Panc1 (cell line): ENCODE data around the gene DGCR6L. TPM values are rescaled to one million over a fixed set of nuclear protein-coding genes. Genes with fewer than 3 reads are reported as not detected.
"Not testable (repeated sequence)": the region's sequence is repeated elsewhere in the genome, so short reads cannot be mapped to it uniquely, and the experiment has no call there.

Experiments
- ATAC-seq: fragments of 200-7000 bp; cut with Tn5 transposase; 2 replicates; pipeline ENCODE4 v1.9.1; 2020; ENCODE audit warnings: mild to moderate bottlenecking, moderate library complexity
- BruUV-seq: library from RNA; stranded (reverse); fragments of 400-500 nt; replicated peaks from 2 replicates; lab custom pipeline; 2021; lab: Mats Ljungman, UMichigan
- CTCF ChIA-PET: fragments of 300-600 bp; sonication (Branson Sonifier 250); formaldehyde crosslinking; loops from one replicate; lab custom pipeline; 2022; ENCODE audit warnings: antibody characterized with exemption; lab: Charles Lee
- POLR2A ChIA-PET: fragments of 300-600 bp; sonication (Branson Sonifier 250); formaldehyde crosslinking; loops from one replicate; lab custom pipeline; 2022; ENCODE audit warnings: antibody characterized with exemption; lab: Charles Lee
- DNase-seq: peaks from one replicate; pipeline ENCODE4 v3.0.0-alpha.2; 2010; ENCODE audit warnings: low read depth, low spot score
- H3K27ac ChIP-seq: 2 replicates; pipeline ENCODE4 v1.5.1; 2011; ENCODE audit warnings: mild to moderate bottlenecking, low read length, inconsistent platforms
- H3K27me3 ChIP-seq: fragments of 200-500 bp; sonication (Bioruptor generic); 2 replicates; pipeline ENCODE4 v1.6.0; 2014; ENCODE audit warnings: low read length, inconsistent platforms; ENCODE audit not compliant: control insufficient read depth, insufficient read depth
- H3K36me3 ChIP-seq: fragments of 200-500 bp; sonication (Bioruptor generic); 2 replicates; pipeline ENCODE4 v1.5.1; 2014; ENCODE audit warnings: inconsistent platforms, mild to moderate bottlenecking, low read length, moderate library complexity; ENCODE audit not compliant: control insufficient read depth, insufficient read depth
- H3K4me1 ChIP-seq: 2 replicates; pipeline ENCODE4 v1.5.1; 2011; ENCODE audit warnings: inconsistent platforms, mild to moderate bottlenecking, low read length, moderate library complexity; ENCODE audit not compliant: control insufficient read depth, insufficient read depth
- H3K4me3 ChIP-seq, 2 experiments: 2 replicates each; pipeline ENCODE4 v1.5.1; 2011 to 2012; ENCODE audit warnings: low read depth in 2 of 2, low read length in 2 of 2, mild to moderate bottlenecking in 2 of 2, inconsistent platforms in 1 of 2, moderate library complexity in 1 of 2
- H3K9me3 ChIP-seq: fragments of 200-500 bp; sonication (Bioruptor generic); 2 replicates; pipeline ENCODE4 v1.5.1; 2014; ENCODE audit warnings: low read depth, mild to moderate bottlenecking, inconsistent platforms, low read length, moderate library complexity; ENCODE audit not compliant: control insufficient read depth, insufficient read depth
- POLR2AphosphoS5 ChIP-seq: IDR thresholded peaks from 2 replicates; pipeline ENCODE4 v1.6.1; 2012; ENCODE audit warnings: mild to moderate bottlenecking, low read depth, low read length, moderate library complexity
- SIN3A ChIP-seq: IDR thresholded peaks from 2 replicates; pipeline ENCODE4 v1.6.1; 2012; ENCODE audit warnings: low read depth, mild to moderate bottlenecking, low read length, moderate library complexity, borderline replicate concordance; ENCODE audit not compliant: insufficient read depth
- TCF7L2 ChIP-seq: IDR thresholded peaks from 2 replicates; pipeline ENCODE4 v1.6.1; 2011; ENCODE audit warnings: mild to moderate bottlenecking, low read depth, low read length, inconsistent platforms
- in situ Hi-C: cut with HindIII; loops from 2 replicates; pipeline ENCODE4 v1.10.0; 2016; ENCODE audit warnings: low sequenced_read_pairs, low pct_unique_long_range_greater_than_20kb
- intact Hi-C: fragments of 100-400 bp; cut with micrococcal nuclease; formaldehyde crosslinking; loops from one replicate; pipeline ENCODE4 v1.10.0; 2022; ENCODE audit not compliant: unreplicated experiment
- total RNA-seq: library from RNA; stranded (reverse); gene quantifications from one replicate; pipeline ENCODE4 v1.2.1, GENCODE V29; 2021; ENCODE audit not compliant: unreplicated experiment
- TF ChIP-seq, protein P1 (sequence below): fragments of 450-650 bp; IDR thresholded peaks from 2 replicates; pipeline ENCODE4 v1.5.1; 2017; ENCODE audit warnings: mild to moderate bottlenecking
- TF ChIP-seq, protein P2 (sequence below), 2 experiments: IDR thresholded peaks; 2 replicates each; pipeline ENCODE4 v1.6.1; 2011 to 2012; ENCODE audit warnings: low read depth in 2 of 2, control low read depth in 1 of 2, low read length in 1 of 2, mild to moderate bottlenecking in 1 of 2, moderate library complexity in 1 of 2; ENCODE audit not compliant: insufficient read depth in 1 of 2

DGCR6L gene
- total RNA-seq, 1 experiment from 2014 or later, result 43.5 TPM

DNA sequence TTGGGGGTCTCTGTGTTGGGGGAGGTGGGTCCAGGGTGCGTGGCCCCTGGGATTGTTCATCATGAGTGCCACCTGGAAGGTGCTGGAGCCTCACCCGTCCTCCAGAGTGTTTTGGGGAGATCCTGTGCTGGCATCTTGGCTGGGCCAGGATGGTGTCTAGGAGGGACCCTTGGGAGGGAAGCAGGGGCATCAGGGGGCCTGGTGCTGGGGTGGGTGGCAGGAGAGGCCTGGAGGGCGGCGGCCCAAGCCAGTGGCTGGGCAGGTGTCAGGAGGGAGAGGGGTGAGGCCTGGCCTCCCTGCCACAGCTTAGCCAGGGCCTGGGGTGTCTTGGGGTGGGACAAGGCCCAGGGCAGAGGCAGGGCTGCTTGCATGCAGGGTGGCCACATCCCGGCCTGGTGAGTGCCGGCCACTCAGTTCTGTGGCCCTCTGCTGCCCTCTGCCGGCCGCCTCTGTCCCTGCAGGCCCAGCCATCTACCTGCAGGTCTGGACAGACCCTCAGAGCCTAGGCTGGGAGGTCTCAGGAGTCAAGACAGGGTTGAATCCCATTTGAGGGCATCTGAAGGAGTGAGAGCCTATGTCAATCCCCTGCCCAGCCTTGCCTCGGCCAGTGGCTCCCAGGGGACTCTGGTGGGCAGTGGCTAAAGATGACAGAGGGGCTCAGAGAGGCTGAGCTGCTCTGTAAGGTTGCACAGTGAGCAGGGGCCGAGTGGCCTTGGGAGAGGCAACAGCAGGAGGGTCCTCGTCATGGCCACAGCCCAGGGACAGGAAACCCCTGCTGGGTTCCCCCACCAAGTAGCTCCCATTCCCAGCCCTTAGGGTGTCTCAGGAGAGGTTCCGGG, 34.2 kb downstream of the DGCR6L start:
- not testable (repeated sequence) for H3K9me3 ChIP-seq
- CTCF ChIA-PET, result interaction anchor here (0.8 kb wide), 1 partner anchor 128 kb away, joined by 3 read pairs; no protein-coding TSS in a partner anchor
- intact Hi-C loops, result loop anchor here (2.0 kb wide), 1 partner anchor 129 kb away; no protein-coding TSS in a partner anchor

GRCh38 chr22:20284471-20285086, 35.3 kb downstream of the DGCR6L start:
- no peak overlapping the region for H3K27ac ChIP-seq
- H3K4me1 ChIP-seq, result no peaks in the 10 kb centered on the region
- no peak for TF ChIP-seq POLR2AphosphoS5
- no peak for TF ChIP-seq SIN3A
- TF ChIP-seq, protein P1, sequence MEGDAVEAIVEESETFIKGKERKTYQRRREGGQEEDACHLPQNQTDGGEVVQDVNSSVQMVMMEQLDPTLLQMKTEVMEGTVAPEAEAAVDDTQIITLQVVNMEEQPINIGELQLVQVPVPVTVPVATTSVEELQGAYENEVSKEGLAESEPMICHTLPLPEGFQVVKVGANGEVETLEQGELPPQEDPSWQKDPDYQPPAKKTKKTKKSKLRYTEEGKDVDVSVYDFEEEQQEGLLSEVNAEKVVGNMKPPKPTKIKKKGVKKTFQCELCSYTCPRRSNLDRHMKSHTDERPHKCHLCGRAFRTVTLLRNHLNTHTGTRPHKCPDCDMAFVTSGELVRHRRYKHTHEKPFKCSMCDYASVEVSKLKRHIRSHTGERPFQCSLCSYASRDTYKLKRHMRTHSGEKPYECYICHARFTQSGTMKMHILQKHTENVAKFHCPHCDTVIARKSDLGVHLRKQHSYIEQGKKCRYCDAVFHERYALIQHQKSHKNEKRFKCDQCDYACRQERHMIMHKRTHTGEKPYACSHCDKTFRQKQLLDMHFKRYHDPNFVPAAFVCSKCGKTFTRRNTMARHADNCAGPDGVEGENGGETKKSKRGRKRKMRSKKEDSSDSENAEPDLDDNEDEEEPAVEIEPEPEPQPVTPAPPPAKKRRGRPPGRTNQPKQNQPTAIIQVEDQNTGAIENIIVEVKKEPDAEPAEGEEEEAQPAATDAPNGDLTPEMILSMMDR, result no peak
- no peaks in the 10 kb centered on the region for H3K36me3 ChIP-seq
- BruUV-seq, result no TSS peak
- ATAC-seq, result no peak
- ChIA-PET POLR2A (no interaction called here), CTCF (interaction anchor here (0.8 kb wide), 1 partner anchor 127 kb away, joined by 3 read pairs; no protein-coding TSS in a partner anchor)
- DNase-seq, result no peak
- intact Hi-C loops, result loop anchor here (2.0 kb wide), 1 partner anchor 128 kb away; no protein-coding TSS in a partner anchor
- H3K4me3 ChIP-seq, result no peak overlapping the region
- H3K9me3 ChIP-seq, result no peaks in the 10 kb centered on the region
- H3K27me3 ChIP-seq, result no peaks in the 10 kb centered on the region
- in situ Hi-C loops, result no loop called here

More for the DNA sequence above, 34.2 kb downstream of the DGCR6L start:
- H3K36me3 ChIP-seq, H3K4me1 ChIP-seq, BruUV-seq, H3K4me3 ChIP-seq, in situ Hi-C loops, DNase-seq, POLR2A ChIA-PET, H3K27me3 ChIP-seq, H3K27ac ChIP-seq: not testable (repeated sequence)
- TF ChIP-seq, protein P1, result peak; percentile 48; the same call in 1 of the 2 replicates
- ATAC-seq, result peak; percentile 91

- in situ Hi-C loops (no loop called here), intact Hi-C loops (loop anchor here (2.0 kb wide), 1 partner anchor 127 kb away; no protein-coding TSS in a partner anchor)
- Histone ChIP-seq H3K27ac (no peak overlapping the region), H3K27me3 (no peaks in the 10 kb centered on the region), H3K36me3 (no peaks in the 10 kb centered on the region), H3K4me3 (no peak overlapping the region), H3K4me1 (no peaks in the 10 kb centered on the region), H3K9me3 (no peaks in the 10 kb centered on the region)
- ChIA-PET POLR2A (no interaction called here), CTCF (no interaction called here)
- TF ChIP-seq SIN3A (no peak), TCF7L2 (no peak), POLR2AphosphoS5 (no peak)
- TF ChIP-seq, protein P2, sequence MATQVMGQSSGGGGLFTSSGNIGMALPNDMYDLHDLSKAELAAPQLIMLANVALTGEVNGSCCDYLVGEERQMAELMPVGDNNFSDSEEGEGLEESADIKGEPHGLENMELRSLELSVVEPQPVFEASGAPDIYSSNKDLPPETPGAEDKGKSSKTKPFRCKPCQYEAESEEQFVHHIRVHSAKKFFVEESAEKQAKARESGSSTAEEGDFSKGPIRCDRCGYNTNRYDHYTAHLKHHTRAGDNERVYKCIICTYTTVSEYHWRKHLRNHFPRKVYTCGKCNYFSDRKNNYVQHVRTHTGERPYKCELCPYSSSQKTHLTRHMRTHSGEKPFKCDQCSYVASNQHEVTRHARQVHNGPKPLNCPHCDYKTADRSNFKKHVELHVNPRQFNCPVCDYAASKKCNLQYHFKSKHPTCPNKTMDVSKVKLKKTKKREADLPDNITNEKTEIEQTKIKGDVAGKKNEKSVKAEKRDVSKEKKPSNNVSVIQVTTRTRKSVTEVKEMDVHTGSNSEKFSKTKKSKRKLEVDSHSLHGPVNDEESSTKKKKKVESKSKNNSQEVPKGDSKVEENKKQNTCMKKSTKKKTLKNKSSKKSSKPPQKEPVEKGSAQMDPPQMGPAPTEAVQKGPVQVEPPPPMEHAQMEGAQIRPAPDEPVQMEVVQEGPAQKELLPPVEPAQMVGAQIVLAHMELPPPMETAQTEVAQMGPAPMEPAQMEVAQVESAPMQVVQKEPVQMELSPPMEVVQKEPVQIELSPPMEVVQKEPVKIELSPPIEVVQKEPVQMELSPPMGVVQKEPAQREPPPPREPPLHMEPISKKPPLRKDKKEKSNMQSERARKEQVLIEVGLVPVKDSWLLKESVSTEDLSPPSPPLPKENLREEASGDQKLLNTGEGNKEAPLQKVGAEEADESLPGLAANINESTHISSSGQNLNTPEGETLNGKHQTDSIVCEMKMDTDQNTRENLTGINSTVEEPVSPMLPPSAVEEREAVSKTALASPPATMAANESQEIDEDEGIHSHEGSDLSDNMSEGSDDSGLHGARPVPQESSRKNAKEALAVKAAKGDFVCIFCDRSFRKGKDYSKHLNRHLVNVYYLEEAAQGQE (IDR thresholded peaks at IDR 0.05; ENCODE audit: insufficient read depth in 1 of 2, low read depth in 2 of 2, low read length in 1 of 2), result no peak
- TF ChIP-seq, protein P1, result no peak
- ATAC-seq, result no peak
- BruUV-seq, result no TSS peak
- no peak for DNase-seq
Observed at GRCh38 chr22:20283674-20284066, 36.2 kb downstream of the DGCR6L start.
